ENCODE results near the gene ATAD2B. TPM values are rescaled to one million over a fixed set of nuclear protein-coding genes. Genes with fewer than 3 reads are reported as not detected.

ATAD2B gene
- total and polyA plus RNA-seq, 4 donors, result 2.3 to 16.2 (median 11.5) TPM

DNA sequence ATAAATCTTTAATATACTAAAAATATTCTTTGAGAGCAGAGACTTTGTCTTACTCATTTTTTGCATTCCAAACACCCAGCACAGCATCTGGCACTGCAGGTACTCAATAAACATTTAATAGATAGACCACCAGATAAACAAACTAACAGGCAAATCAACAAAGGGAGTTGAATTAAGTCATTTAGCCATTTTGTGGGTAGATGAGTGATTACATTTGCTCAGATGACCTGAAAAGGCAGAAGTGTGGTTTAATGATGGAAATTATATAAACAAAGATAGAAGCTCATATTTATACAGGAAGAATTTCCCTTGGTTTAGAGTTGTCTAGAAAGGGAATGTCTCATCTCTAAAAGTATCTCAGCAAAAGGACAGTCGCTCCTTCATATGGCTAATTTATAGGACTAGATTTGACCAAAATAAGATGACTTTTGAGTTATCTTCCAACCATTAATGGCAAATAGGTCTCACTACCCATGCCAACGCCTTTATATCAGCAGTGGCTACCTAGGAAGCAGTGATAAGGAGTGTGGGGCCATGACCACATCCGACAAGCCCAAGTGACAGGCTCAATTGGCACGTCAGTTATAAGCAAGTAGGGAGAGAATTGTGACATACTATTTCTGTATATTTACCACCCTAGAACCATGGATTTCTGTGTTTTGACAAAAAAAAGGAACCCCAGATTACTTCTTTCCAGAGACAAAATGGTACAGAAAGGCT, 173.5 kb downstream of the ATAD2B start:
- Histone ChIP-seq H3K9me3 (ENCODE audit: control insufficient read depth in 4 of 4, low read length in 3 of 4) (no peaks in the 10 kb centered on the region), H3K4me3 (ENCODE audit: low read depth in 1 of 3, low read length in 3 of 3) (no peak overlapping the region), H3K4me1 (ENCODE audit: control insufficient read depth in 4 of 4, insufficient read depth in 4 of 4, low read length in 3 of 4) (no peaks in the 10 kb centered on the region), H3K9ac (ENCODE audit: low read depth in 1 of 2, low read length in 2 of 2) (no peak overlapping the region), H3K27me3 (ENCODE audit: control insufficient read depth in 4 of 4, insufficient read depth in 4 of 4, low read length in 3 of 4) (no peaks in the 10 kb centered on the region), H3K36me3 (ENCODE audit: control insufficient read depth in 4 of 4, insufficient read depth in 3 of 4, low read depth in 1 of 4, low read length in 3 of 4) (peaks cover 0 to 36% (median 20%) of the 10 kb centered on the region in 4 donors), H3K27ac (ENCODE audit: low read depth in 1 of 2, low read length in 2 of 2) (no peak overlapping the region)
- 91% methylated on average over 4 of the region's 4 CpGs for WGBS
- no peak for DNase-seq (ENCODE audit: low spot score)
- no peak for TF ChIP-seq NR2F2 (IDR thresholded peaks at IDR 0.05)
- TF ChIP-seq RXRA (IDR thresholded peaks at IDR 0.05), result no peak
- TF ChIP-seq, protein P1, sequence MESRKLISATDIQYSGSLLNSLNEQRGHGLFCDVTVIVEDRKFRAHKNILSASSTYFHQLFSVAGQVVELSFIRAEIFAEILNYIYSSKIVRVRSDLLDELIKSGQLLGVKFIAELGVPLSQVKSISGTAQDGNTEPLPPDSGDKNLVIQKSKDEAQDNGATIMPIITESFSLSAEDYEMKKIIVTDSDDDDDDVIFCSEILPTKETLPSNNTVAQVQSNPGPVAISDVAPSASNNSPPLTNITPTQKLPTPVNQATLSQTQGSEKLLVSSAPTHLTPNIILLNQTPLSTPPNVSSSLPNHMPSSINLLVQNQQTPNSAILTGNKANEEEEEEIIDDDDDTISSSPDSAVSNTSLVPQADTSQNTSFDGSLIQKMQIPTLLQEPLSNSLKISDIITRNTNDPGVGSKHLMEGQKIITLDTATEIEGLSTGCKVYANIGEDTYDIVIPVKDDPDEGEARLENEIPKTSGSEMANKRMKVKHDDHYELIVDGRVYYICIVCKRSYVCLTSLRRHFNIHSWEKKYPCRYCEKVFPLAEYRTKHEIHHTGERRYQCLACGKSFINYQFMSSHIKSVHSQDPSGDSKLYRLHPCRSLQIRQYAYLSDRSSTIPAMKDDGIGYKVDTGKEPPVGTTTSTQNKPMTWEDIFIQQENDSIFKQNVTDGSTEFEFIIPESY (IDR thresholded peaks at IDR 0.05), result no peak
- no peak for TF ChIP-seq FOXA2 (IDR thresholded peaks at IDR 0.05)
- TF ChIP-seq, protein P2, sequence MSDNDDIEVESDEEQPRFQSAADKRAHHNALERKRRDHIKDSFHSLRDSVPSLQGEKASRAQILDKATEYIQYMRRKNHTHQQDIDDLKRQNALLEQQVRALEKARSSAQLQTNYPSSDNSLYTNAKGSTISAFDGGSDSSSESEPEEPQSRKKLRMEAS (IDR thresholded peaks at IDR 0.05), result no peak
- no peak for TF ChIP-seq FOXA1 (IDR thresholded peaks at IDR 0.05)
- no peak for TF ChIP-seq RAD21 (IDR thresholded peaks at IDR 0.05)
- TF ChIP-seq, protein P3, sequence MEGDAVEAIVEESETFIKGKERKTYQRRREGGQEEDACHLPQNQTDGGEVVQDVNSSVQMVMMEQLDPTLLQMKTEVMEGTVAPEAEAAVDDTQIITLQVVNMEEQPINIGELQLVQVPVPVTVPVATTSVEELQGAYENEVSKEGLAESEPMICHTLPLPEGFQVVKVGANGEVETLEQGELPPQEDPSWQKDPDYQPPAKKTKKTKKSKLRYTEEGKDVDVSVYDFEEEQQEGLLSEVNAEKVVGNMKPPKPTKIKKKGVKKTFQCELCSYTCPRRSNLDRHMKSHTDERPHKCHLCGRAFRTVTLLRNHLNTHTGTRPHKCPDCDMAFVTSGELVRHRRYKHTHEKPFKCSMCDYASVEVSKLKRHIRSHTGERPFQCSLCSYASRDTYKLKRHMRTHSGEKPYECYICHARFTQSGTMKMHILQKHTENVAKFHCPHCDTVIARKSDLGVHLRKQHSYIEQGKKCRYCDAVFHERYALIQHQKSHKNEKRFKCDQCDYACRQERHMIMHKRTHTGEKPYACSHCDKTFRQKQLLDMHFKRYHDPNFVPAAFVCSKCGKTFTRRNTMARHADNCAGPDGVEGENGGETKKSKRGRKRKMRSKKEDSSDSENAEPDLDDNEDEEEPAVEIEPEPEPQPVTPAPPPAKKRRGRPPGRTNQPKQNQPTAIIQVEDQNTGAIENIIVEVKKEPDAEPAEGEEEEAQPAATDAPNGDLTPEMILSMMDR (IDR thresholded peaks at IDR 0.05; ENCODE audit: low read depth, low read length, missing input control), result no peak
- no peak for TF ChIP-seq JUND (IDR thresholded peaks at IDR 0.05)
- TF ChIP-seq HNF4A (conservative IDR thresholded peaks at IDR 0.05), result no peak

DNA sequence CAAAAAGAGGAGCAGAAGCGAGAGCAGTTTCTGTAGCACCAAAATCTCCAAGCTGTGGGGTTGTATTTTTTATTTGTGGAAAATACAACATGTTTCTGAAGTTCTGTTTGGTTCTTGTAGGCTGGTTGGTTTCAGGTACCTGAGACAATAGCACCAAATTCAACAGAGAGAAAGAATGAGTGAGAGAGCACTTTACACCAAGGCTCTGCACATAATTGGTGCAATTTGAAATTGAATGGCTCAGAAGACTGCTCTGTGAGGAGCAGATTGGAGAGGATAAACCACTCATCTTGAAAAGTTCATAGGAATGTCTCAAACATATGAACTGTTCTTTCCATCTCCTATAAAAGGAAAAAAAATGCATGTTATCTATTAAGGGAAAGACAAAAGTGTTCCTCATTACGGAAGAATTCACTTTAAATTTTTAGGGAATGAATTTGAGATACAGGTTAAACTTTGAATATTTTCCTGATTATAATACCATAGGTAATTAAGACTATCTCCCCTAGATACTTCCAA, 175.1 kb downstream of the ATAD2B start:
- DNase-seq (ENCODE audit: low spot score), result no peak
- H3K9me3 ChIP-seq (ENCODE audit: control insufficient read depth in 4 of 4, low read length in 3 of 4), result no peaks in the 10 kb centered on the region
- H3K9ac ChIP-seq (ENCODE audit: low read depth in 1 of 2, low read length in 2 of 2), result no peak overlapping the region
- no peaks in the 10 kb centered on the region for H3K27me3 ChIP-seq (ENCODE audit: control insufficient read depth in 4 of 4, insufficient read depth in 4 of 4, low read length in 3 of 4)
- H3K4me3 ChIP-seq (ENCODE audit: low read depth in 1 of 3, low read length in 3 of 3), result no peak overlapping the region
- TF ChIP-seq TAF1 (conservative IDR thresholded peaks at IDR 0.05) (no peak), YY1 (IDR thresholded peaks at IDR 0.05) (no peak), SP1 (IDR thresholded peaks at IDR 0.05) (no peak), EGR1 (IDR thresholded peaks at IDR 0.05; ENCODE audit: low read depth in 2 of 2) (no peak), NR2F2 (IDR thresholded peaks at IDR 0.05) (no peak), RAD21 (IDR thresholded peaks at IDR 0.05) (no peak)
- TF ChIP-seq, protein P4, sequence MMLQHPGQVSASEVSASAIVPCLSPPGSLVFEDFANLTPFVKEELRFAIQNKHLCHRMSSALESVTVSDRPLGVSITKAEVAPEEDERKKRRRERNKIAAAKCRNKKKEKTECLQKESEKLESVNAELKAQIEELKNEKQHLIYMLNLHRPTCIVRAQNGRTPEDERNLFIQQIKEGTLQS (IDR thresholded peaks at IDR 0.05), result no peak
- TF ChIP-seq, protein P3 (IDR thresholded peaks at IDR 0.05; ENCODE audit: low read depth, low read length, missing input control), result no peak
- H3K27ac ChIP-seq (ENCODE audit: low read depth in 1 of 2, low read length in 2 of 2), result no peak overlapping the region
- H3K36me3 ChIP-seq (ENCODE audit: control insufficient read depth in 4 of 4, insufficient read depth in 3 of 4, low read depth in 1 of 4, low read length in 3 of 4), result peaks cover 0 to 25% (median 15%) of the 10 kb centered on the region in 4 donors
- WGBS, result over 99% methylated on average over 2 of the region's 2 CpGs
- H3K4me1 ChIP-seq (ENCODE audit: control insufficient read depth in 4 of 4, insufficient read depth in 4 of 4, low read length in 3 of 4), result no peaks in the 10 kb centered on the region
